Body of pancreas (tissue), 4 donors: ENCODE results near the gene TM7SF3. TPM values are rescaled to one million over a fixed set of nuclear protein-coding genes. Genes with fewer than 3 reads are reported as not detected.
"Not testable (repeated sequence)": the region's sequence is repeated elsewhere in the genome, so short reads cannot be mapped to it uniquely, and the experiment has no call there.

Experiments used
- ATAC-seq: fragments of 150-250 bp; one replicate; pipeline ENCODE4 v1.9.1; 2016
- DNase-seq, 4 donors: peaks; one replicate each; pipeline ENCODE4 v3.0.0-alpha.2; 2019
- H3K27ac ChIP-seq, 4 donors: fragments of 200-600 bp; sonication (generic); 1 replicate in 3 of 4; 2 replicates in 1 of 4; pipeline versions ENCODE4 v1.5.1 to v1.6.1; 2016 to 2019; ENCODE audit warnings: mild to moderate bottlenecking in 1 of 4, mixed read lengths in 1 of 4, moderate library complexity in 1 of 4
- H3K27me3 ChIP-seq, 2 donors: fragments of 200-600 bp; sonication (generic); one replicate each; pipeline ENCODE4 v1.6.0; 2016; ENCODE audit warnings: mild to moderate bottlenecking in 1 of 2
- H3K36me3 ChIP-seq, 2 donors: fragments of 200-600 bp; sonication (generic); replicated peaks in 1 of 2; 2 replicates each; pipeline ENCODE4 v1.5.1; 2016; ENCODE audit warnings: low read depth in 2 of 2; ENCODE audit not compliant: insufficient read depth in 1 of 2
- H3K4me1 ChIP-seq: fragments of 200-600 bp; sonication (generic); one replicate; pipeline ENCODE4 v1.6.0; 2016
- H3K4me3 ChIP-seq, 2 donors: fragments of 200-600 bp; sonication (generic); 1 replicate in 1 of 2; 2 replicates in 1 of 2; pipeline ENCODE4 v1.5.1; 2016 to 2019
- H3K9me3 ChIP-seq, 3 donors: fragments of 200-600 bp; sonication (generic); 1 replicate in 2 of 3; 2 replicates in 1 of 3; pipeline ENCODE4 v1.5.1; 2016
- CTCF ChIP-seq, 7 experiments: fragments of 450-650 bp in 4 of 7; fragments of 200-600 bp in 3 of 7; sonication (generic) in 3 of 7; IDR thresholded peaks; one replicate each; pipeline ENCODE4 v1.5.1; 2016 to 2019; ENCODE audit warnings: antibody characterized with exemption in 7 of 7
- POLR2A ChIP-seq, 3 donors: fragments of 450-650 bp; IDR thresholded peaks; one replicate each; pipeline ENCODE4 v1.6.1; 2016; ENCODE audit warnings: antibody characterized with exemption in 3 of 3, mild to moderate bottlenecking in 2 of 3
- WGBS, 2 donors: methylation state at CpG; one replicate each; pipeline ENCODE4 v1.1.5; 2017; 5-methylcytosine and 5-hydroxymethylcytosine counted together
- intact Hi-C: fragments of 100-400 bp; cut with DNase I; formaldehyde crosslinking; loops from one replicate; pipeline ENCODE4 v1.15.1; 2023
- total RNA-seq, 2 donors: library from RNA; depleted of rRNA; stranded (reverse); fragments of >200 nt; gene quantifications; one replicate each; pipeline ENCODE4 v1.1.0, GENCODE V29; 2016

The TM7SF3 gene
- total RNA-seq, 2 donors from 2014 or later, result 55.0 to 113 TPM

- H3K27me3 ChIP-seq, result no peaks in the 10 kb centered on the region
- ATAC-seq (no peak), DNase-seq (no peak)
- H3K4me3 ChIP-seq, result no peak overlapping the region
- TF ChIP-seq POLR2A (IDR thresholded peaks at IDR 0.05), result no peak
- no peak for TF ChIP-seq CTCF (IDR thresholded peaks at IDR 0.05)
- no peaks in the 10 kb centered on the region for H3K4me1 ChIP-seq
- H3K36me3 ChIP-seq, result peaks cover 0 to 6% of the 10 kb centered on the region in 2 donors
- 94 to 95% methylated on average over 2 of the region's 2 CpGs for WGBS, 2 donors
- intact Hi-C loops, result no loop called here
- no peaks in the 10 kb centered on the region for H3K9me3 ChIP-seq
- no peak overlapping the region for H3K27ac ChIP-seq
These were observed 44.0 kb downstream of the TM7SF3 start for GRCh38 chr12:26970136-26970535.

- no peak for TF ChIP-seq CTCF (IDR thresholded peaks at IDR 0.05)
- TF ChIP-seq POLR2A (IDR thresholded peaks at IDR 0.05), result no peak
- intact Hi-C loops, result no loop called here
- DNase-seq (no peak), ATAC-seq (no peak)
- Histone ChIP-seq H3K36me3 (no peaks in the 10 kb centered on the region), H3K27ac (no peak overlapping the region), H3K4me3 (no peak overlapping the region), H3K9me3 (no peaks in the 10 kb centered on the region), H3K4me1 (peaks cover 2% of the 10 kb centered on the region), H3K27me3 (no peaks in the 10 kb centered on the region)
- 84 to 92% methylated on average over 3 of the region's 3 CpGs for WGBS, 2 donors
These were observed 47.3 kb downstream of the TM7SF3 start for GRCh38 chr12:26966842-26967241.

GRCh38 chr12:26963413-26963812, 50.8 kb downstream of the TM7SF3 start:
- Histone ChIP-seq H3K9me3 (no peaks in the 10 kb centered on the region), H3K27me3 (no peaks in the 10 kb centered on the region), H3K4me3 (no peak overlapping the region), H3K4me1 (peaks cover 8% of the 10 kb centered on the region), H3K27ac (no peak overlapping the region), H3K36me3 (peaks cover 0 to 2% of the 10 kb centered on the region in 2 donors)
- ATAC-seq, result no peak
- TF ChIP-seq POLR2A (IDR thresholded peaks at IDR 0.05) (no peak), CTCF (IDR thresholded peaks at IDR 0.05) (no peak)
- WGBS, 2 donors, result 79 to 92% methylated on average over 1 of the region's 1 CpG
- intact Hi-C loops, result no loop called here
- no peak for DNase-seq

GRCh38 chr12:26961803-26962202, 52.4 kb downstream of the TM7SF3 start:
- DNase-seq, result no peak
- ATAC-seq, result no peak
- no peak overlapping the region for H3K4me3 ChIP-seq
- peaks cover 8% of the 10 kb centered on the region for H3K4me1 ChIP-seq
- H3K9me3 ChIP-seq, result no peaks in the 10 kb centered on the region
- no peaks in the 10 kb centered on the region for H3K27me3 ChIP-seq
- no peak overlapping the region for H3K27ac ChIP-seq
- H3K36me3 ChIP-seq, result peaks cover 0 to 8% of the 10 kb centered on the region in 2 donors
- TF ChIP-seq CTCF (IDR thresholded peaks at IDR 0.05) (no peak), POLR2A (IDR thresholded peaks at IDR 0.05) (no peak)
- intact Hi-C loops, result no loop called here
- 27 to 30% methylated on average over 1 of the region's 1 CpG for WGBS, 2 donors

GRCh38 chr12:26961391-26961790, 52.8 kb downstream of the TM7SF3 start:
- H3K4me1 ChIP-seq, ATAC-seq, H3K9me3 ChIP-seq, H3K27ac ChIP-seq, intact Hi-C loops, DNase-seq, H3K27me3 ChIP-seq, H3K4me3 ChIP-seq: not testable (repeated sequence)
- 91 to 94% methylated on average over 7 of the region's 7 CpGs for WGBS, 2 donors
- H3K36me3 ChIP-seq, result peaks cover 0 to 12% of the 10 kb centered on the region in 2 donors
